HepG2 (cell line): ENCODE measurements around the gene A4GNT. TPM values are rescaled to one million over a fixed set of nuclear protein-coding genes. Genes with fewer than 3 reads are reported as not detected.

Experiments used
- CBX1 ChIP-seq: IDR thresholded peaks from one replicate; pipeline ENCODE4 v1.6.1; 2016; ENCODE audit warnings: antibody characterized with exemption, low read depth
- ERF ChIP-seq: IDR thresholded peaks from 2 replicates; pipeline ENCODE4 v1.6.1; 2018; ENCODE audit warnings: missing biosample characterization, missing genetic modification reagents
- HHEX ChIP-seq: IDR thresholded peaks from 2 replicates; pipeline ENCODE4 v1.6.1; 2016; ENCODE audit warnings: control low read depth
- MLX ChIP-seq: IDR thresholded peaks from 2 replicates; pipeline ENCODE4 v1.6.1; 2016
- MTA3 ChIP-seq: sonication (generic); formaldehyde crosslinking; IDR thresholded peaks from 2 replicates; pipeline ENCODE4 v1.4.0; 2020; ENCODE audit warnings: missing genetic modification reagents
- MTERF4 ChIP-seq: sonication (generic); formaldehyde crosslinking; IDR thresholded peaks from 2 replicates; pipeline ENCODE4 v1.8.0; 2023; ENCODE audit warnings: mild to moderate bottlenecking, missing genetic modification reagents
- PREB ChIP-seq: sonication (generic); formaldehyde crosslinking; IDR thresholded peaks from 2 replicates; pipeline ENCODE4 v1.4.0; 2020; ENCODE audit warnings: missing genetic modification reagents
- SP4 ChIP-seq: sonication (generic); formaldehyde crosslinking; IDR thresholded peaks from 2 replicates; pipeline ENCODE4 v1.8.1; 2023; ENCODE audit warnings: mild to moderate bottlenecking, missing genetic modification reagents
- STAG1 ChIP-seq: sonication (generic); formaldehyde crosslinking; IDR thresholded peaks from 2 replicates; pipeline ENCODE4 v1.4.0; 2020; ENCODE audit warnings: missing genetic modification reagents
- ZBTB10 ChIP-seq: sonication (generic); formaldehyde crosslinking; IDR thresholded peaks from 2 replicates; pipeline ENCODE4 v1.4.0; 2020; ENCODE audit warnings: missing genetic modification reagents, borderline replicate concordance
- ZBTB42 ChIP-seq: sonication (generic); formaldehyde crosslinking; IDR thresholded peaks from 2 replicates; pipeline ENCODE4 v1.5.0; 2020; ENCODE audit warnings: mild to moderate bottlenecking, missing genetic modification reagents
- ZEB1 ChIP-seq: IDR thresholded peaks from 2 replicates; pipeline ENCODE4 v1.6.1; 2012; ENCODE audit warnings: mild to moderate bottlenecking, low read depth, inconsistent platforms; ENCODE audit not compliant: insufficient replicate concordance
- ZNF264 ChIP-seq: sonication (generic); formaldehyde crosslinking; IDR thresholded peaks from 2 replicates; pipeline ENCODE4 v1.4.0; 2020; ENCODE audit warnings: missing genetic modification reagents
- ZNF333 ChIP-seq: sonication (generic); formaldehyde crosslinking; IDR thresholded peaks from 2 replicates; pipeline ENCODE4 v1.4.0; 2020; ENCODE audit warnings: mild to moderate bottlenecking, missing genetic modification reagents, borderline replicate concordance
- ZNF451 ChIP-seq: sonication (generic); formaldehyde crosslinking; IDR thresholded peaks from 2 replicates; pipeline ENCODE4 v1.5.0; 2020; ENCODE audit warnings: mild to moderate bottlenecking, missing genetic modification reagents
- ZNF773 ChIP-seq: sonication (generic); formaldehyde crosslinking; IDR thresholded peaks from 2 replicates; pipeline ENCODE4 v1.4.0; 2020; ENCODE audit warnings: missing genetic modification reagents, borderline replicate concordance
- polyA plus RNA-seq, 8 experiments: library from polyadenylated mRNA; depleted of rRNA in 3 of 8; stranded (reverse) in 7 of 8; unstranded in 1 of 8; fragments of >200 nt; fragmentation: Illumina TruSeq in 4 of 8; extraction: Trizol in 4 of 8; gene quantifications; 2 replicates each; pipeline versions ENCODE4 v1.2.1 to v1.2.3, GENCODE V29; 2011 to 2016; ENCODE audit warnings: low read depth in 4 of 8, missing spikeins in 1 of 8, mixed read lengths in 1 of 8; ENCODE audit not compliant: insufficient read depth in 1 of 8
- total RNA-seq, 5 experiments: library from RNA; depleted of rRNA; stranded (reverse); fragments of >200 nt; fragmentation: Illumina TruSeq; extraction: Trizol; gene quantifications; 2 replicates each; pipeline ENCODE4 v1.2.3, GENCODE V29; 2016; ENCODE audit warnings: low read depth in 1 of 5
- TF ChIP-seq, protein P1 (sequence below): sonication (generic); formaldehyde crosslinking; IDR thresholded peaks from 2 replicates; pipeline ENCODE4 v1.8.1; 2023; ENCODE audit warnings: missing genetic modification reagents, mild to moderate bottlenecking, borderline replicate concordance

A4GNT gene
- total and polyA plus RNA-seq, 2 of the 13 experiments (the other 11 are each of a cell fraction or from before 2014, with no cell fraction given), result not detected

- TF ChIP-seq MTERF4 (CRISPR knock-in tag) (0 out of 2 replicates have a peak, but pooled peaks have one; percentile 17), SP4 (CRISPR knock-in tag) (peak; percentile 60; the same call in 1 of the 2 replicates), ZBTB42 (CRISPR knock-in tag) (no peak), HHEX (CRISPR knock-in tag) (no peak), MTA3 (CRISPR knock-in tag) (no peak), ZEB1 (no peak), ZNF333 (CRISPR knock-in tag) (no peak), MLX (CRISPR knock-in tag) (no peak), ERF (CRISPR knock-in tag) (no peak), ZNF264 (CRISPR knock-in tag) (no peak), ZNF451 (no peak), CBX1 (peak; percentile 6), STAG1 (peak; percentile 21; the same call in 1 of the 2 replicates), ZNF773 (no peak), PREB (CRISPR knock-in tag) (no peak), ZBTB10 (0 out of 2 replicates have a peak, but pooled peaks have one; percentile 47)
- TF ChIP-seq, protein P1, sequence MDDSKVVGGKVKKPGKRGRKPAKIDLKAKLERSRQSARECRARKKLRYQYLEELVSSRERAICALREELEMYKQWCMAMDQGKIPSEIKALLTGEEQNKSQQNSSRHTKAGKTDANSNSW (CRISPR knock-in tag), result no peak
Observed at GRCh38 chr3:138114988-138115971, 16.9 kb downstream of the A4GNT start, which contains the start of gene DZIP1L (continued).
